Endothelial cell of umbilical vein (primary cell): ENCODE data around the gene ARMH1. TPM values are rescaled to one million over a fixed set of nuclear protein-coding genes. Genes with fewer than 3 reads are reported as not detected.

Source experiments
- BruUV-seq: library from RNA; stranded (reverse); fragments of 400-500 nt; replicated peaks from 2 replicates; lab custom pipeline; 2021; lab: Mats Ljungman, UMichigan
- CTCF ChIA-PET: fragments of 300-600, 350-600 bp; sonication (Branson Sonifier 250); formaldehyde crosslinking; loops from one replicate; lab custom pipeline; 2021; ENCODE audit warnings: antibody characterized with exemption, inconsistent platforms; lab: Charles Lee
- POLR2A ChIA-PET: fragments of 300-600, 350-600 bp; sonication (Branson Sonifier 250); formaldehyde crosslinking; loops from one replicate; lab custom pipeline; 2021; ENCODE audit warnings: antibody characterized with exemption, inconsistent platforms; lab: Charles Lee
- DNase-seq: peaks from one replicate; pipeline ENCODE4 v3.0.0-alpha.2; 2011; ENCODE audit warnings: low read depth, low spot score
- FAIRE-seq: peaks from 2 replicates; lab custom pipeline; 2011; peaks lifted over from hg19 to GRCh38; lab: Jason Lieb, UNC
- H2AFZ ChIP-seq: 2 replicates; pipeline ENCODE4 v1.6.0; 2012; ENCODE audit warnings: low read depth, low read length, control low read depth, inconsistent platforms
- H3K27ac ChIP-seq: 2 replicates; pipeline ENCODE4 v1.5.1; 2011; ENCODE audit warnings: low read depth, mild to moderate bottlenecking, control low read depth, low read length, moderate library complexity; ENCODE audit not compliant: insufficient read depth
- H3K27me3 ChIP-seq, 2 experiments: 2 replicates each; pipeline versions ENCODE4 v1.6.0 to v1.6.1; 2011; ENCODE audit warnings: low read length in 2 of 2, mixed read lengths in 1 of 2; ENCODE audit not compliant: control insufficient read depth in 2 of 2, insufficient read depth in 2 of 2
- H3K36me3 ChIP-seq, 2 experiments: 2 replicates in 1 of 2; 3 replicates in 1 of 2; pipeline ENCODE4 v1.5.1; 2011; ENCODE audit warnings: low read length in 2 of 2, mild to moderate bottlenecking in 1 of 2, moderate library complexity in 1 of 2; ENCODE audit not compliant: control insufficient read depth in 2 of 2, insufficient read depth in 2 of 2; ENCODE audit errors: extremely low read depth in 1 of 2
- H3K4me1 ChIP-seq: 3 replicates; pipeline ENCODE4 v1.5.1; 2011; ENCODE audit warnings: mild to moderate bottlenecking, low read length; ENCODE audit not compliant: control insufficient read depth, insufficient read depth; ENCODE audit errors: extremely low read depth
- H3K4me2 ChIP-seq: 2 replicates; pipeline ENCODE4 v1.6.1; 2011; ENCODE audit warnings: low read length, control low read depth, mixed read lengths; ENCODE audit not compliant: insufficient read depth
- H3K4me3 ChIP-seq, 3 experiments: fragments of 200-600 bp in 1 of 3; sonication (generic), shearing (Covaris generic) in 1 of 3; replicated peaks in 1 of 3; 2 replicates each; pipeline ENCODE4 v1.5.1; 2011 to 2016; ENCODE audit warnings: control low read depth in 3 of 3, low read length in 3 of 3, mild to moderate bottlenecking in 2 of 3, inconsistent platforms in 1 of 3, low read depth in 1 of 3, moderate library complexity in 1 of 3; ENCODE audit not compliant: insufficient read depth in 1 of 3
- H3K79me2 ChIP-seq: 2 replicates; pipeline ENCODE4 v1.6.0; 2012; ENCODE audit warnings: low read length, inconsistent platforms; ENCODE audit not compliant: control insufficient read depth, insufficient read depth
- H3K9ac ChIP-seq: replicated peaks from 2 replicates; pipeline ENCODE3; 2011; ENCODE audit warnings: low read length, control low read depth; ENCODE audit not compliant: insufficient read depth; ENCODE audit errors: extremely low read depth
- H3K9me1 ChIP-seq: replicated peaks from 3 replicates; pipeline ENCODE4 v1.6.0; 2011; ENCODE audit warnings: mild to moderate bottlenecking, low read length; ENCODE audit not compliant: control insufficient read depth, insufficient read depth; ENCODE audit errors: extremely low read depth
- H3K9me3 ChIP-seq: replicated peaks from 2 replicates; pipeline ENCODE4 v1.5.1; 2012; ENCODE audit warnings: low read length, inconsistent platforms; ENCODE audit not compliant: control insufficient read depth, insufficient read depth
- H4K20me1 ChIP-seq: replicated peaks from 2 replicates; pipeline ENCODE3; 2011; ENCODE audit warnings: mild to moderate bottlenecking, low read length; ENCODE audit not compliant: control insufficient read depth, insufficient read depth; ENCODE audit errors: extremely low read depth
- EZH2 ChIP-seq: IDR thresholded peaks from 2 replicates; pipeline ENCODE4 v1.6.1; 2012; ENCODE audit warnings: borderline replicate concordance, low read depth, mild to moderate bottlenecking, moderate library complexity, low read length, inconsistent platforms; ENCODE audit not compliant: severe bottlenecking
- FOS ChIP-seq: IDR thresholded peaks from 2 replicates; pipeline ENCODE4 v1.6.1; 2011; ENCODE audit warnings: mild to moderate bottlenecking, low read length, moderate library complexity, borderline replicate concordance; ENCODE audit not compliant: insufficient read depth
- GATA2 ChIP-seq: IDR thresholded peaks from 2 replicates; pipeline ENCODE4 v1.7.0; 2011; ENCODE audit warnings: low read depth, mild to moderate bottlenecking, moderate library complexity, mixed read lengths, low read length; ENCODE audit not compliant: insufficient read length, insufficient read depth
- JUN ChIP-seq: IDR thresholded peaks from 2 replicates; pipeline ENCODE4 v1.6.1; 2011; ENCODE audit warnings: borderline replicate concordance, low read depth; ENCODE audit not compliant: insufficient read length, insufficient read depth
- MAX ChIP-seq: IDR thresholded peaks from 2 replicates; pipeline ENCODE4 v1.6.1; 2011; ENCODE audit not compliant: insufficient read depth, insufficient read length
- MYC ChIP-seq: IDR thresholded peaks from one replicate; pipeline ENCODE4 v1.6.1; 2011; ENCODE audit warnings: mild to moderate bottlenecking, low read depth, low read length
- POLR2A ChIP-seq: IDR thresholded peaks from 2 replicates; pipeline ENCODE4 v1.6.1; 2012; ENCODE audit warnings: low read depth, mild to moderate bottlenecking, control low read depth, low read length
- POLR2AphosphoS5 ChIP-seq: IDR thresholded peaks from 2 replicates; pipeline ENCODE4 v1.6.1; 2012; ENCODE audit warnings: low read depth, mild to moderate bottlenecking, control low read depth, low read length, moderate library complexity; ENCODE audit not compliant: insufficient read depth
- dilution Hi-C: fragments of 300-500 bp; cut with MboI; formaldehyde crosslinking; loops from one replicate; pipeline ENCODE4 v1.15.0; 2019; ENCODE audit warnings: low sequenced_read_pairs; ENCODE audit not compliant: extremely low pct_ligation_motif_present
- intact Hi-C: fragments of 100-400 bp; cut with micrococcal nuclease; formaldehyde crosslinking; loops from one replicate; pipeline ENCODE4 v1.10.0; 2022
- polyA plus RNA-seq, 4 experiments: library from polyadenylated mRNA; depleted of rRNA in 3 of 4; stranded (reverse) in 3 of 4; unstranded in 1 of 4; fragments of >200 nt; gene quantifications; 2 replicates each; pipeline versions ENCODE4 v1.2.1 to v1.2.3, GENCODE V29; 2011 to 2012; ENCODE audit warnings: missing spikeins in 1 of 4
- total RNA-seq: library from RNA; stranded (reverse); gene quantifications from 2 replicates; pipeline ENCODE4 v1.2.3, GENCODE V29; 2021
- TF ChIP-seq, protein P1 (sequence below), 2 donors: IDR thresholded peaks; 1 replicate in 1 of 2; 2 replicates in 1 of 2; pipeline ENCODE4 v1.5.1; 2011; ENCODE audit warnings: low read length in 2 of 2, mild to moderate bottlenecking in 2 of 2, moderate library complexity in 2 of 2, control low read depth in 1 of 2, inconsistent platforms in 1 of 2, low read depth in 1 of 2; ENCODE audit not compliant: insufficient read depth in 1 of 2; ENCODE audit errors: extremely low read depth in 1 of 2

The ARMH1 gene
- total and polyA plus RNA-seq, 2 donors (not counting 3 experiments of a cell fraction or from before 2014, with no cell fraction given), result 0.17 TPM; not detected in 1

DNA sequence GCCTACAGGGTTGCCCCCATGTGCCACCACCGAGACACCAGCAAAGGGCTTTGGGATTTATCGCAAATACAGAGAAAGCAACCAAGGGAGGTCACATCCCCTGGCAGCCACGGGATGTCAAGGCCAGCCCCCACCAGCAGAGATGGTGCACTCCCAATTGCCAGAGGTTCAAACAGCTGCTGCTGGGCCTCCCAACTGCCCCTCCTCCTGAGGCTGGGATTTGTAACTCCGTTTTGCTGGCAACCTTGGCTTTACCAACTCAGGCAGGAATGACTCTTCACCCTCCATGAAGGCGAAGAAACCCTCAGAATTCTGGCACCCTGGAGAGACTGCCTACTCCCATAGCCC is 11.9 kb upstream of the ARMH1 start:
- no peak overlapping the region for H3K9ac ChIP-seq
- dilution Hi-C loops, result no loop called here
- FAIRE-seq, result no peak
- H3K27me3 ChIP-seq, result no peaks in the 10 kb centered on the region
- BruUV-seq, result no TSS peak
- H3K9me3 ChIP-seq, result no peaks in the 10 kb centered on the region
- H3K4me3 ChIP-seq, result no peak overlapping the region
- H3K4me1 ChIP-seq, result no peaks in the 10 kb centered on the region
- TF ChIP-seq POLR2A, result no peak
- TF ChIP-seq, protein P1, sequence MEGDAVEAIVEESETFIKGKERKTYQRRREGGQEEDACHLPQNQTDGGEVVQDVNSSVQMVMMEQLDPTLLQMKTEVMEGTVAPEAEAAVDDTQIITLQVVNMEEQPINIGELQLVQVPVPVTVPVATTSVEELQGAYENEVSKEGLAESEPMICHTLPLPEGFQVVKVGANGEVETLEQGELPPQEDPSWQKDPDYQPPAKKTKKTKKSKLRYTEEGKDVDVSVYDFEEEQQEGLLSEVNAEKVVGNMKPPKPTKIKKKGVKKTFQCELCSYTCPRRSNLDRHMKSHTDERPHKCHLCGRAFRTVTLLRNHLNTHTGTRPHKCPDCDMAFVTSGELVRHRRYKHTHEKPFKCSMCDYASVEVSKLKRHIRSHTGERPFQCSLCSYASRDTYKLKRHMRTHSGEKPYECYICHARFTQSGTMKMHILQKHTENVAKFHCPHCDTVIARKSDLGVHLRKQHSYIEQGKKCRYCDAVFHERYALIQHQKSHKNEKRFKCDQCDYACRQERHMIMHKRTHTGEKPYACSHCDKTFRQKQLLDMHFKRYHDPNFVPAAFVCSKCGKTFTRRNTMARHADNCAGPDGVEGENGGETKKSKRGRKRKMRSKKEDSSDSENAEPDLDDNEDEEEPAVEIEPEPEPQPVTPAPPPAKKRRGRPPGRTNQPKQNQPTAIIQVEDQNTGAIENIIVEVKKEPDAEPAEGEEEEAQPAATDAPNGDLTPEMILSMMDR (IDR thresholded peaks at IDR 0.05; ENCODE audit: extremely low read depth in 1 of 2, insufficient read depth in 1 of 2, low read depth in 1 of 2, low read length in 2 of 2), result no peak
- no peak for TF ChIP-seq EZH2
- TF ChIP-seq MAX, result no peak
- TF ChIP-seq JUN, result no peak
- TF ChIP-seq FOS, result no peak
- no peak for TF ChIP-seq GATA2
- no peak for TF ChIP-seq MYC
- no peak for TF ChIP-seq POLR2AphosphoS5
- H3K27ac ChIP-seq, result no peak overlapping the region
- H3K9me1 ChIP-seq, result no peaks in the 10 kb centered on the region
- no peak overlapping the region for H3K4me2 ChIP-seq
- H4K20me1 ChIP-seq, result no peaks in the 10 kb centered on the region
- no peaks in the 10 kb centered on the region for H3K36me3 ChIP-seq
- intact Hi-C loops, result no loop called here
- DNase-seq, result no peak
- no peaks in the 10 kb centered on the region for H3K79me2 ChIP-seq
- ChIA-PET POLR2A (no interaction called here), CTCF (interaction anchor here (0.7 to 3.6 kb wide), 2 partner anchors 10 to 62 kb away, joined by 3 to 18 read pairs; no protein-coding TSS in a partner anchor)
- no peak overlapping the region for H2AFZ ChIP-seq
